GM12892 (cell line): ENCODE measurements around the gene WDR64.

Experiments
- POLR2A ChIP-seq: IDR thresholded peaks from 2 replicates; pipeline ENCODE4 v1.6.1; 2011; ENCODE audit warnings: low read depth, low read length, control low read depth
- POLR2AphosphoS5 ChIP-seq: IDR thresholded peaks from 2 replicates; pipeline ENCODE4 v1.6.1; 2011; ENCODE audit warnings: low read depth, low read length, control low read depth
- TAF1 ChIP-seq: IDR thresholded peaks from 2 replicates; pipeline ENCODE4 v1.6.1; 2011; ENCODE audit warnings: low read depth, mild to moderate bottlenecking, control low read depth, low read length, borderline replicate concordance

DNA sequence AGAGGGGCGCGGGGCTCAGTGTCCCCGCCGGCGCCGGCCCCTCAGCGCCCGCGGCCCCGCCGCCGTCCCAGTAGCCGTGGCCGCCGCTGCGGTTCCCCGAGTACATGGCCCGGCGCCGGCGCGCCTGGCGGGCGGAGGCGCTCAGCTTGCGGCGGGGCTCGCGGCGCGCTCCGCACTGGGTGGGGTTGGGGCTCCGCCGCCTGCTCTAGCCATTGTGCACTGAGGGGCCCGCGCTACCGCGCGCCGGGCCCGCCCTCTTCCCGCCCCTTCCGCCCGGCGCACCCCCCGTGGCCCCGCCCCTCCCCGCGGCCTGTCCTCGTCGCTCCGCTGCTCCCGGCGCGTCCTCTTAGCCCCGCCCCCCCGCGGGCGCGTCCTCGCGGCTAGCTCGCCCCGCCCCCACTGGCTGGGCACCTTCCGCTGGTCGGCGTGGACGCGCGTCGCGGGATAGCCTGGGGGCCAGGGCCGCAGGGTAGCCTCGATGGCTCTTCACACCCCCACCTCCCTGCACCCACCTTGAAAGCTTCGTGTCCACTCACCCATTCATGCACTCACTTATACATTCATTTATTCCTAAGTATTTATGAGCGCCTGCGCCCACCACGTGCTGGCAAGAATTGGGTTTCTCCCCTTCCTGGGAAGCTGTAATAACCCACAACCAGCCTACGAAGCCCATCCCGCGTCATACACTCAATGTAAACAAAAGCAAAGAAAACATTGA, 11.8 kb upstream of the WDR64 start, which contains the start of the genes CHML and OPN3:
- TF ChIP-seq POLR2A (peak; percentile 95), POLR2AphosphoS5 (peak; percentile 58; the same call in 1 of the 2 replicates), TAF1 (peak; percentile 79)
